HG03097 (cell line): Measurements from ENCODE around the gene ZNRF3.
"Not testable (repeated sequence)": the region's sequence is repeated elsewhere in the genome, so short reads cannot be mapped to it uniquely, and the experiment has no call there.

ENCODE experiments used
- ATAC-seq: cut with Tn5 transposase; IDR thresholded peaks from one replicate; pipeline ENCODE4 v1.9.1; 2021; ENCODE audit not compliant: unreplicated experiment, low FRiP score

Gene ZNRF3

GRCh38 chr22:28882878-28883656 lies at the start of gene ZNRF3:
TSS of gene ZNRF3 (plus strand) at chr22:28883572. CDS start at chr22:28883767, 195 bp downstream.
- peak; percentile 49 for ATAC-seq

GRCh38 chr22:28835630-28836189 lies 47.7 kb upstream of the ZNRF3 start:
- no peak for ATAC-seq

GRCh38 chr22:28837640-28838039 lies 45.7 kb upstream of the ZNRF3 start:
- ATAC-seq: no peak

GRCh38 chr22:28838971-28839370 lies 44.4 kb upstream of the ZNRF3 start:
- ATAC-seq: no peak

GRCh38 chr22:28841111-28841510 lies 42.3 kb upstream of the ZNRF3 start:
- ATAC-seq: no peak

- no peak for ATAC-seq
These were observed 39.7 kb upstream of the ZNRF3 start for GRCh38 chr22:28843633-28844032.

GRCh38 chr22:28844277-28844676 lies 39.1 kb upstream of the ZNRF3 start:
- ATAC-seq: not testable (repeated sequence)

DNA sequence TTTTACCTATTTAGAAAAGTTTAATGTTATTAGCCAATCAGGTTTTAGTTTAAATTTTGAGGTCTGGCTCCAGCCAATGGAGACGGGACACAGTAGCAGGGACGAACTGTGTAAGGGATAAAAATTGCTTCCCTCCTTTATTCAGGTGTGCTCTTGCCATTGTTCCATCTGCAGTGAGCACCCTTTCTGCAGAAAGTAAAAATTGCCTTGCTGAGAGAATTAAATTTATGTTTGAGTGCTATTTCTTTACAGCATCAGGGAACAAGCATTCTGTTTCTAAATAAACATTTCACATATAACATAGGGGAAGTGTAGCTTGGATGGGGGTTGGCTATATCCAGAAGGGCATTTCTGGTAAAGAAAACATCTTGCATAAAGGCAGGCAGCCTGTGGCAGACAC lies 36.4 kb upstream of the ZNRF3 start:
- no peak for ATAC-seq

DNA sequence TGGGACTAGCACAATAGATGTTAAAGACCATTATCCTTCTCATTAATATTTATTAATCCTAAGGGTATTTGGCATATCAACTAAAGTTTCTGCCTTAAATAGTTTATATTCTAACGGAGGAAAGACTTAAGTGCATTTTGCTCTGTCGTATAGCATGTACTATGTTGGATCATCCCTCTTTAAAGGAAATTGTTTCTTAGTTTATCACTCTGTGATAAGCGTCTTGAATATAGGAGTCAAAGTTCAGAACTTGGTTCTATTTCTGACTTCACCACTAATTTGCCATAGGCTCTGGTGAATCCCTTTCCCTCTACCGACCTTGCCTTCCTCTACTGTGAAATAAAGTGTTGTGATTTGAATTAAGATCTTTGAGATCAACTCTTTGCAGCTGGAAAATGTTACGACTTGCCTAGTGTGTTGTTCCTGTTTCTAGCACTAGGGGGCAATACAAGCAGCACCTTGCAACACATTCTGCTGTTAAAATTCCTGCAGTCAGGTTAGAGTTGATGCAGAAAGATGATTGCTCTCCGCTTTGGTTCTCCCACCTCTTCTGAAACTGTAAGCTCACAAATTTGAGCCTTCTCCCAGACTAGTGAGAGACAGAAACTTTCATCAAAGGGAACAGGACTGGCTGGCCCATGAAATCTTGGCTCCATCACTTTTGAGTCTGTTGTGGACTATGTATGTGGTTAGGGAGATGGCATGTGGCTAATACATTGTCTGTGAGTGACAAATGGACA lies 27.8 kb upstream of the ZNRF3 start:
- no peak for ATAC-seq

DNA sequence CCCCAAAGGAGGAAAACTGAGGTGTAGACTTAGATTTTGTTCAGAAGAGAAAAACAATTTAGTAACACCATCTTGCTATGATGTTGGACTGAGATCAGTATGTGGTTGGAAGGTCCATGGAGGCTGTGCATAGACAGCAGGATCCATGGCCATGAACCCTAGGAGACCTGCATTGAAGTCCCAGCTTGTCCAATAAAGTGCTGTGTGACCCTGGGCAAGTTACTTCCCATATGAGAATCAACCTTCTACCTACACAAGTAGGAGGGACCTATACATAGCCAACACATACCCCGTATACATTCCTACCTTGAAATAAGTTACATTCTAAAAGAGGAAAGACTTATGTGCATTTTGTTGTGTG lies 27.3 kb upstream of the ZNRF3 start:
- ATAC-seq: no peak

DNA sequence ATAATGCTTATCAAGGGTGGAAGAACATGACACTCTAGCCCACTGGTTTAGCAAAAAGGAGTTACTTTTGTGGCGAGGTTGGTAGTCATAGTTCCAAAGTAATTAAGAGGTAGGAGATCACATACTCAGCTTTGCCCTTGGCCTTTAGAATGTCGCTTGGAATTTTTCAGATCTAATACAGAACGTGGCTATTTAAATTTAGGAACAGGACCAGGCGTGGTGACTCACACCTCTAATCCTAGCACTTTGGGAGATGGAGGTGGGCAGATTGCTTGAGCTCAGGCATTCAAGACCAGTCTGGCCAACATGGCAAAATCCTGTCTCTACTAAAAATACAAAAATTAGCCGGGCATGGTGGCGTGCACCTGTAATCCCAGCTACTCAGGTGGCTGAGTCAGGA lies 26.1 kb upstream of the ZNRF3 start:
- ATAC-seq: no peak

DNA sequence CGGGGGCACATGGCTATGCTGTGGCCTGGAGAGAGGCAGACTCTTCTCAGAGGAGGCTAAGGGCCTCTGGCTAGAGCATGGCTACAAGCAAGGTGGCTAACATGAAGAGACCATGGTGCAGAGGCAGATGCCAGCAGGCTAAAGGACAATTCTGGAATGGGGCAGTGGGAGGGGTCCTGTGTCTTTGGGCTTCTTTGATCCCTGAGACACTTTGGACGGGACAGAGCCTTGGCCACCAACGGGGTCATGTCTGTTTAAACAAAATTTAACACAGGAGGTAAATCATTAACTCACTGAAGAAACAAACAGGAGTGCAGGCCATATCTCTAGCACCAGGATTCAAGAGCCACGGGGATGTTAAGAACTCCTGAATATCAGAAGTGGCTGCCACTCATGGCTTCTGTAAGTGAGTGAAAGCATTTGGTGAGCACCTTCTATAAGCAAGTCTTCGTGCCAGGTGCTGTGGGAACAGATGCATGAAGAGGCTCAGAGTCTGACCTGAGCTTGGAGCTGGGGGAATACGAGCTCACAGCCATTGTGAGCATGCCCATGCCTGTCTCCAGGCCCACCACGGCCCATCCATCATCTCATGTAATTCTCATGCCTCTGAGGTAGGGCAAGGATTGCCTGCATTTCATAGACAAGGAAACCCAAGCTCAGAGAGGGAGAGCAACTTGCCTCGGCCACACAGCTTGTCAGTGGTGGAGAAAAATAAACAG lies 18.3 kb upstream of the ZNRF3 start:
- ATAC-seq: no peak

GRCh38 chr22:28867191-28867590 lies 16.2 kb upstream of the ZNRF3 start:
- ATAC-seq: no peak

DNA sequence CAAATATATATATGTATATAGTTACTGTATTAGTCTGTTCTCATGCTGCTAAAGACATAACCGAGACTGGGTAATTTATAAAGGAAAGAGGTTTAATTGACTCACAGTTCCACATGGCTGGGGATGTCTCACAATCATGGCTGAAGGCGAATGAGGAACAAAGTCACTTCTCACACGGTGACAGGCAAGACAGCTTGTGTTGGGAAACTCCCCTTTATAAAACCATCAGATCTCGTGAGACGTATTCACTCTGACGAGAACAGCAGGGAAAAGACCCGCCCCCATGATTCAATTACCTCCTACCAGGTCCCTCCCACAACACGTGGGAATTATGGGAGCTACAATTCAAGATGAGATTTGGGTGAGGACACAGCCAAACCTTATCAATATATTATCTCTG lies 15.0 kb upstream of the ZNRF3 start:
- ATAC-seq: not testable (repeated sequence)

DNA sequence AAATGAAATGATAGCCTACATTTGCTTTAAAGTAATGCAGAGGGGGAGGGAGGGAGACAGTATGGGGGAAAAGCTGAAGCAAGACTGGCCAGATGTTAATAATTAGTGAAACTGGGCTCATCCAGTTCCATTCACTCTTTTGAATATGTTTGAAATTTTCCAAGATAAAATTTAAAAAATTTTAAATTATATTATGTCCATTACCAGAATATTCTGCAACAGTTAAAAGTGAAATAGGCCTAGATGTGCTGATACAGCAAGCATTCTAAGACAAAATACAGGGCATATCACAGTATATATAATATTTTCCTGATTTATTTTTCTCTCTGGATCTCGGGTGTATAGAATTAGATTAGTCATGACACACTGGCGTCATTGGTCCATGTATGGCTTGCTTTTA lies 13.6 kb upstream of the ZNRF3 start:
- no peak for ATAC-seq

DNA sequence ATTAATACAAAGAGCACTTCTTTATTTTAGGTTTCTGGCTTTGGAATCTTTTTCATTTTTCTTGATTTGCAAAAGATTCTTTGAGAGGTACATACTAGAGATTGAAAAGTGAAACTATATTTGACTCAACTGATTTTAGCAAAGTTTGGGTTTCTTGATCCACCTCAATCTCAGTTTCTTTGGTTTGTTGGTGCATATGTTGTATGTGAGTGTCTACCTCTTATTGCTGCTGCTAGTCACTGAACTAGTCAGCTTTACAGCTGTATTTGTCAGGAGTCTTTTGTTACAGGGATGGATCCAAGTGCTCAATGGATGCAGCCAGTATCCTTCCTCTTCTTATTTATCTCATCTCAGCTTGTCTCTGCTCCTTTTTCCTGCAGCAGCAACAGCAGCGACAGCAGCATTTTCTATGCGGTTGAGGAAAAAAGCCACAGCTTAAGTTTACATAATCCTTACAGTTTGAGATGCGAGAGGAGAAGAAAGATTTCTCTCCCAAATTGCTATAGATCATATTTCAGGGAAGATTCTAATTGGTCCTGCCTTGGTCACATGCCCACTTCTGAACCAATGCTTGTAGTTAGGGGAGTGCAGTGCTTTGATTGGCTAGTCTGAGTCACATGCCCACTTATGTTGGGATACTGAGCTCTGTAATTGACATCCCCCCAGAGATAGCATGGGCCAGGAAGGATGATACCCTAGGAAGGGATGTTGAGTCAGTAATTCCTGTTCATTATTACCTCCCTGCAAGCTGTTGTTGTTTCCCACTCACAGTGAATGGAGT lies 10.0 kb upstream of the ZNRF3 start:
- no peak for ATAC-seq

DNA sequence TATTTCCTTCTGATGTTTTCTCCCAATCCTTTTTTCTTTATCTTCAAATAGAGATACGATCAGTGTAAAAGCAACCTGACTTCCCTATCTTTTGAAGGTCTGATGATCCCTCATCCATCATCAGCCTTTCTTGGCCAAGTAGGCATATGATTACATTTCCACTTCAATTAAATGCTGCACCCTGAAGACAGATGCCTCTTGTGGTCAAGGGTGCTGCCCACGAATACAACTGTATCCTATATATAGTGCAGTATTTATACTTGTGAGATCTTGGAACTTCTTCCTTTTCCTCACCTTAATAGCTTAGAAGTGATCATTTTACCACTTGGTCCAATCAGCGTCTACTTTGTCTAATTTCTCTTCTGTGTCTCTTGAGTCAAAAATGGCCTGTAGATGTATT lies 9.3 kb upstream of the ZNRF3 start:
- no peak for ATAC-seq

GRCh38 chr22:28874811-28875320 lies 8.5 kb upstream of the ZNRF3 start:
- ATAC-seq: no peak

- ATAC-seq: no peak
These were observed 861 bp upstream of the ZNRF3 start for GRCh38 chr22:28882545-28882877.

DNA sequence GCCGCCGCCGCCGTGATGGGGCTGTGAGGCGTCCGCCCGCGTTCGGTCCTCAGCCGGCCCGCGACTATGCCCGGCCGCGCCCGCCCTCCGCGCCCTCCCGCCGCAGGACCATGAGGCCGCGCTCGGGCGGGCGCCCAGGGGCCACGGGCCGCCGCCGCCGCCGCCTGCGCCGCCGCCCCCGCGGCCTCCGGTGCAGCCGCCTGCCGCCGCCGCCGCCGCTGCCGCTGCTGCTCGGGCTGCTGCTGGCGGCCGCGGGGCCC lies 215 bp downstream of the ZNRF3 start:
- no peak for ATAC-seq
